Measurements from ENCODE around the gene SPATA31C1. TPM values are rescaled to one million over a fixed set of nuclear protein-coding genes. Genes with fewer than 3 reads are reported as not detected.

The SPATA31C1 gene
- total RNA-seq, 3 donors from 2014 or later: not detected

GRCh38 chr9:87959916-87960581 lies 42.3 kb downstream of the SPATA31C1 start:
- intact Hi-C loops (cut with DNase I; ENCODE audit: low total_unique reads): no loop called here
- TF ChIP-seq POLR2A (IDR thresholded peaks at IDR 0.05): no peak
- TF ChIP-seq POLR2AphosphoS5 (IDR thresholded peaks at IDR 0.05): no peak
- no peak for TF ChIP-seq CTCF (IDR thresholded peaks at IDR 0.05)
- H3K4me1 ChIP-seq: no peaks in the 10 kb centered on the region
- no peaks in the 10 kb centered on the region for H3K36me3 ChIP-seq
- H3K27ac ChIP-seq: no peak overlapping the region
- no peaks in the 10 kb centered on the region for H3K9me3 ChIP-seq
- DNase-seq (ENCODE audit: low spot score in 2 of 2): no peak
- H3K4me3 ChIP-seq: no peak overlapping the region
- H3K27me3 ChIP-seq: no peaks in the 10 kb centered on the region

DNA sequence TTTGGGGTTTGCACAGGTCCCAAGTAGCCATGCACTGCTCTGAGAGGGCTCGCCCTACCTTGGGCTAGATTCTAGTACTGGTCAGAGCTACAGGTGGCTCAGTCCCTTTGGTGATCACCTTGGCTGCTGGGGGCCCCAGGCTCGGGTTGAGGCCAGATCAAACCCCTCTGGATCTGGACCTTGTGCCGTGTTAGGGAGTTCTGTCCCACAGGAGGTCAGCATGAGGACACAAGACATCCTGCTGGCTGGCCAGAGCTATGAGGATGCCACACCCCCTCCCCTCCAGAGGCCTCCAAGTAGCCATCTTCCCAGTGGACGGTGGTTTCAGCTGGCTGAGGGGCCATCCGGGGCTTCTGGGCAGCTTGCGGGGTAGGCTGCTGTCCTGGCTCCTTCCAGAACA lies 46.0 kb downstream of the SPATA31C1 start:
- no peak for DNase-seq (ENCODE audit: low spot score in 2 of 2)
- H3K9me3 ChIP-seq: no peaks in the 10 kb centered on the region
- no peak overlapping the region for H3K4me3 ChIP-seq
- H3K27ac ChIP-seq: no peak overlapping the region
- TF ChIP-seq CTCF (IDR thresholded peaks at IDR 0.05): no peak
- TF ChIP-seq POLR2A (IDR thresholded peaks at IDR 0.05): no peak
- TF ChIP-seq POLR2AphosphoS5 (IDR thresholded peaks at IDR 0.05): no peak
- no peaks in the 10 kb centered on the region for H3K27me3 ChIP-seq
- H3K4me1 ChIP-seq: no peaks in the 10 kb centered on the region
- intact Hi-C loops (cut with DNase I; ENCODE audit: low total_unique reads): no loop called here
- H3K36me3 ChIP-seq: peaks cover 8% of the 10 kb centered on the region

DNA sequence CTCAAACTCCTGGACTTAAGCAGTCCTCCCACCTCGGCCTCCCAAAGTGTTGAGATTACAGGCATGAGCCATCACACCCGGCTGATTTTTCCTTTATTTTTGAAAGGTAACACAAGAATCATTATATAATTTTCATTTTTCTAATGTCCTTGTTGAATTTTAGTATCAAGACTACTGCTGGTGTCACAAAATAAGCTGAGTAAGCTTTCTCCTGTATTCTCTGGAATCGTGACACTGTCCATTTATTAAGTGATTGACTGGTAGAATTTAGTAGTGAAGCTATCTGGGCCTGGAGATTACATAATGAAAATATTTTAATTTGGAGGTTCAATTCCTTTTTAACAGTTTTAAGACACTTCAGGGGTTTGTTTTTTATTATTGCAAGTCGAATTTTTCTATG lies 47.1 kb downstream of the SPATA31C1 start:
- no peak for DNase-seq (ENCODE audit: low spot score in 2 of 2)
- Histone ChIP-seq H3K36me3 (peaks cover 8% of the 10 kb centered on the region), H3K27me3 (no peaks in the 10 kb centered on the region), H3K4me1 (no peaks in the 10 kb centered on the region), H3K27ac (no peak overlapping the region), H3K4me3 (no peak overlapping the region), H3K9me3 (no peaks in the 10 kb centered on the region)
- TF ChIP-seq POLR2AphosphoS5 (IDR thresholded peaks at IDR 0.05): no peak
- TF ChIP-seq CTCF (IDR thresholded peaks at IDR 0.05): no peak
- TF ChIP-seq POLR2A (IDR thresholded peaks at IDR 0.05): no peak
- intact Hi-C loops (cut with DNase I; ENCODE audit: low total_unique reads): no loop called here

GRCh38 chr9:87968155-87968554 lies 50.4 kb downstream of the SPATA31C1 start:
- H3K9me3 ChIP-seq: no peaks in the 10 kb centered on the region
- H3K4me3 ChIP-seq: no peak overlapping the region
- TF ChIP-seq POLR2A (IDR thresholded peaks at IDR 0.05) (no peak), CTCF (IDR thresholded peaks at IDR 0.05) (no peak), POLR2AphosphoS5 (IDR thresholded peaks at IDR 0.05) (no peak)
- no peaks in the 10 kb centered on the region for H3K4me1 ChIP-seq
- no peak for DNase-seq (ENCODE audit: low spot score in 2 of 2)
- no peak overlapping the region for H3K27ac ChIP-seq
- H3K27me3 ChIP-seq: no peaks in the 10 kb centered on the region
- intact Hi-C loops (cut with DNase I; ENCODE audit: low total_unique reads): no loop called here
- H3K36me3 ChIP-seq: peaks cover 8% of the 10 kb centered on the region

GRCh38 chr9:87970602-87971001 lies 52.8 kb downstream of the SPATA31C1 start:
- H3K36me3 ChIP-seq: peaks cover 8% of the 10 kb centered on the region
- TF ChIP-seq POLR2AphosphoS5 (IDR thresholded peaks at IDR 0.05): no peak
- TF ChIP-seq POLR2A (IDR thresholded peaks at IDR 0.05): no peak
- no peak for TF ChIP-seq CTCF (IDR thresholded peaks at IDR 0.05)
- H3K27me3 ChIP-seq: no peaks in the 10 kb centered on the region

More at GRCh38 chr9:87970602-87971001, 52.8 kb downstream of the SPATA31C1 start:
- intact Hi-C loops (cut with DNase I; ENCODE audit: low total_unique reads): no loop called here
- Histone ChIP-seq H3K4me1 (no peaks in the 10 kb centered on the region), H3K9me3 (no peaks in the 10 kb centered on the region), H3K27ac (no peak overlapping the region), H3K4me3 (no peak overlapping the region)
- no peak for DNase-seq (ENCODE audit: low spot score in 2 of 2)

Data from breast epithelium (tissue), 4 donors.